ENCODE data around the gene EXOC4.

The EXOC4 gene

GRCh38 chr7:133794479-133794878 is 541.6 kb downstream of the EXOC4 start:
- Histone ChIP-seq H3K9ac (ENCODE audit: low read length) (no peak overlapping the region), H3K9me2 (ENCODE audit: low read depth, low read length) (no peaks in the 10 kb centered on the region), H3F3A (ENCODE audit: insufficient read depth, low read length) (no peaks in the 10 kb centered on the region), H3K4me3 (ENCODE audit: low read depth, low read length, poor library complexity, severe bottlenecking) (no peak overlapping the region), H3K27ac (ENCODE audit: low read depth, low read length, poor library complexity, severe bottlenecking) (no peak overlapping the region), H3K79me2 (ENCODE audit: insufficient read depth, low read length) (no peaks in the 10 kb centered on the region), H4K20me1 (ENCODE audit: insufficient read depth, low read length) (no peaks in the 10 kb centered on the region), H3K4me1 (ENCODE audit: insufficient read depth, low read length, severe bottlenecking) (no peaks in the 10 kb centered on the region), H3K9me3 (ENCODE audit: low read length) (no peaks in the 10 kb centered on the region), H2AFZ (ENCODE audit: low read length) (no peak overlapping the region), H3K36me3 (ENCODE audit: insufficient read depth, low read length) (no peaks in the 10 kb centered on the region), H3K27me3 (ENCODE audit: insufficient read depth, low read length) (no peaks in the 10 kb centered on the region), H3K4me2 (ENCODE audit: low read length) (no peak overlapping the region)
- TF ChIP-seq CTCF (IDR thresholded peaks at IDR 0.05; ENCODE audit: low read length) (no peak), EZH2 (IDR thresholded peaks at IDR 0.05; ENCODE audit: borderline replicate concordance, low read length) (no peak)

DNA sequence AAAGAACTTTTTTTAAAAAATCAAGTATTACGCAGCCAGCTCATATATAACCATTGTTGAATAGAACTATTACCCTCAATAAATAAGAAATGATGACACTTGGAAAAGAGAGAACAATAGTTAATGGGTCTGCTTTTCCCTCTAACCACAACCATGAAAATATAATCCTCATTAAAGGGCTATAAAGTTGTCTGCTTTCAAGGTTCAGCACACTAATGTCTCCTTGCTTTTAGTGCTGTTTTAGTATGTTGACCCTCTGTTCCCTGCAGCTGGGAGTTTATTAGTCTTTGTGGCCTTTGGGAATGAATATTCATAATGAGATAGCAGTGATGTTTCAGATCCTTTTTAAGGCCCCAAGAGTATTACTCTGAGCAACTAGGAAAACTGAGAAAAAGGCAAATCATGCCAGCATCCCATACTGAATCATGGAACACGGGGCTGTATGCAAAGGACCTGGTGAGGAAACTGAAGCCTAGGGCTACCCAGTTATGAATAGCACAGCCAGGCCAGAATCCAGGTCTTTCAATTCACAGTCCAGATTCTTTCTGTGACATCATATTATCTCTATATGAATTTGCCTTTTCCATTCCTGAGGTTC is 542.3 kb downstream of the EXOC4 start:
- H3K9ac ChIP-seq (ENCODE audit: low read length) = no peak overlapping the region
- H3F3A ChIP-seq (ENCODE audit: insufficient read depth, low read length) = no peaks in the 10 kb centered on the region
- TF ChIP-seq CTCF (IDR thresholded peaks at IDR 0.05; ENCODE audit: low read length) (no peak), EZH2 (IDR thresholded peaks at IDR 0.05; ENCODE audit: borderline replicate concordance, low read length) (no peak)
- H3K27ac ChIP-seq (ENCODE audit: low read depth, low read length, poor library complexity, severe bottlenecking) = no peak overlapping the region
- H3K9me3 ChIP-seq (ENCODE audit: low read length) = no peaks in the 10 kb centered on the region
- no peaks in the 10 kb centered on the region for H3K36me3 ChIP-seq (ENCODE audit: insufficient read depth, low read length)
- no peaks in the 10 kb centered on the region for H3K27me3 ChIP-seq (ENCODE audit: insufficient read depth, low read length)
- no peak overlapping the region for H2AFZ ChIP-seq (ENCODE audit: low read length)
- no peaks in the 10 kb centered on the region for H3K4me1 ChIP-seq (ENCODE audit: insufficient read depth, low read length, severe bottlenecking)
- H3K4me2 ChIP-seq (ENCODE audit: low read length) = no peak overlapping the region
- no peaks in the 10 kb centered on the region for H3K79me2 ChIP-seq (ENCODE audit: insufficient read depth, low read length)
- H3K9me2 ChIP-seq (ENCODE audit: low read depth, low read length) = no peaks in the 10 kb centered on the region
- no peak overlapping the region for H3K4me3 ChIP-seq (ENCODE audit: low read depth, low read length, poor library complexity, severe bottlenecking)
- H4K20me1 ChIP-seq (ENCODE audit: insufficient read depth, low read length) = no peaks in the 10 kb centered on the region

- TF ChIP-seq CTCF (IDR thresholded peaks at IDR 0.05; ENCODE audit: low read length) (no peak), EZH2 (IDR thresholded peaks at IDR 0.05; ENCODE audit: borderline replicate concordance, low read length) (no peak)
- no peaks in the 10 kb centered on the region for H3K27me3 ChIP-seq (ENCODE audit: insufficient read depth, low read length)
- H3K36me3 ChIP-seq (ENCODE audit: insufficient read depth, low read length) = no peaks in the 10 kb centered on the region
- H4K20me1 ChIP-seq (ENCODE audit: insufficient read depth, low read length) = no peaks in the 10 kb centered on the region
- H3K9ac ChIP-seq (ENCODE audit: low read length) = no peak overlapping the region
- H3F3A ChIP-seq (ENCODE audit: insufficient read depth, low read length) = no peaks in the 10 kb centered on the region
- no peak overlapping the region for H3K4me2 ChIP-seq (ENCODE audit: low read length)
- no peak overlapping the region for H3K27ac ChIP-seq (ENCODE audit: low read depth, low read length, poor library complexity, severe bottlenecking)
- H3K4me3 ChIP-seq (ENCODE audit: low read depth, low read length, poor library complexity, severe bottlenecking) = no peak overlapping the region
- no peak overlapping the region for H2AFZ ChIP-seq (ENCODE audit: low read length)
- H3K4me1 ChIP-seq (ENCODE audit: insufficient read depth, low read length, severe bottlenecking) = no peaks in the 10 kb centered on the region
- H3K9me2 ChIP-seq (ENCODE audit: low read depth, low read length) = no peaks in the 10 kb centered on the region
- H3K79me2 ChIP-seq (ENCODE audit: insufficient read depth, low read length) = no peaks in the 10 kb centered on the region
- no peaks in the 10 kb centered on the region for H3K9me3 ChIP-seq (ENCODE audit: low read length)
These were observed 544.2 kb downstream of the EXOC4 start for GRCh38 chr7:133796782-133797745.

Data from OCI-LY1 (cell line).